ENCODE data around the gene KCNK7.
"Not testable (repeated sequence)": the region's sequence is repeated elsewhere in the genome, so short reads cannot be mapped to it uniquely, and the experiment has no call there.

Gene KCNK7

DNA sequence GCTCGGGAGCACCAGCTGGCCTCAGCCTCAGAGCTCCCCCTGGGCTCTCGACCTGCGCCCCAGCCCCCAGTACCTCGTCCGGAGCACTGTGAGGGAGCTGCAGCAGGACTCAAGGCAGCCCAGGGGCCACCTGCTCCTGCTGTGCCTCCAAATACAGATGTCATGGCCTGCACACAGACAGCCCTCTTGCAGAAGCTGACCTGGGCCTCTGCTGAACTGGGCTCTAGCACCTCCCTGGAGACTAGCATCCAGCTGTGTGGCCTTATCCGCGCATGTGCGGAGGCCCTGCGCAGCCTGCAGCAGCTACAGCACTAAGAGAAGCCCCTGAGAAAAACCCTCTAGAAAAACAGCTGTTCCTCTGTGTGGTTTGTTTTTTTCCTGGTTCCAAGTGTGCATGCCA, 24.2 kb downstream of the KCNK7 start:
- DNase-seq = no peak

GRCh38 chr11:65569973-65570918, 25.4 kb downstream of the KCNK7 start, which contains the start of gene ZNRD2:
Gene ZNRD2, plus strand, starts transcription at chr11:65570477. Its CDS starts 15 bp downstream, at chr11:65570492.
- peak; percentile 99 for DNase-seq

- no peak for DNase-seq
These were observed 26.2 kb downstream of the KCNK7 start for GRCh38 chr11:65569164-65569972.

- no peak for DNase-seq
These were observed 29.8 kb downstream of the KCNK7 start for GRCh38 chr11:65565624-65566453.

GRCh38 chr11:65564879-65565559, 30.6 kb downstream of the KCNK7 start:
- not testable (repeated sequence) for DNase-seq

GRCh38 chr11:65563601-65564000, 32.0 kb downstream of the KCNK7 start:
- no peak for DNase-seq

DNA sequence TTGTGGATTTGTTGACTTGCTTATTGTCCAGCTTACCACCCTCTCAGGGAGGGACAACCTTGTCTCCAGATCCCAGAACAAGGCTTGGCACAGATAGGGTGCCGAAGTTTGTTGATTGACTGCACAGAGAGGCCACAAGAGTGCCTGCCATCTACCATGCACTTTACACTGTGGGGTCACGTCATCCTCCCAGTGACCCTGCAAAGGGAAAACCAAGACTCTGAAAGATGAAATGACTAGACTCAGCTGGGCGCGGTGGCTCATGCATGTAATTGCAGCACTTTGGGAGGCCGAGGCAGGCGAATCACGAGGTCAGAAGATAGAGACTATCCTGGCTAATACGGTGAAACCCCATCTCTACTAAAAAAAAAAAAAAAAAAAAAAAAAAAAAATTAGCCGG, 32.8 kb downstream of the KCNK7 start:
- DNase-seq = no peak

DNA sequence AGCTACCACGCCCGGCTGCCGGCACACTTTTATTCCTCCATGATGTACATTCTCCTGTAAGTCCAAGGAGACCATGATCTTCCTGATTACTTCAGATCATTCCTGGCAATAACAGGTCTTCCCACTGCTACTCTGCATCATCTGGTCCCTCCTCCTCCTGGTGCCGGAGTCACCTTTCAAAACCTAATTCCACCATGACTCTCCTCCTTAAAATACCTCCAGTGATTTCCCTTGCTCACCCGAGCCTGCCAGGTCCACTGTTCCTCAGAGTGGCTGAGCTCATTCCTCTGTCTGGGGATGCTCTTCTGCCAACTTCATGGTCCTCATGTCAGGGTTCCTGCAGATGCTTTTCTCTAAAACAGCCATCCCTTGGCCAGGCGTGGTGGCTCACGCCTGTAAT, 33.6 kb downstream of the KCNK7 start:
- DNase-seq = no peak

GRCh38 chr11:65560555-65561418, 34.8 kb downstream of the KCNK7 start:
- no peak for DNase-seq

GRCh38 chr11:65559951-65560537, 35.6 kb downstream of the KCNK7 start:
- DNase-seq = peak; percentile 23

- no peak for DNase-seq
These were observed 36.1 kb downstream of the KCNK7 start for GRCh38 chr11:65559535-65559934.

- no peak for DNase-seq
These were observed 36.6 kb downstream of the KCNK7 start for GRCh38 chr11:65558930-65559509.

DNA sequence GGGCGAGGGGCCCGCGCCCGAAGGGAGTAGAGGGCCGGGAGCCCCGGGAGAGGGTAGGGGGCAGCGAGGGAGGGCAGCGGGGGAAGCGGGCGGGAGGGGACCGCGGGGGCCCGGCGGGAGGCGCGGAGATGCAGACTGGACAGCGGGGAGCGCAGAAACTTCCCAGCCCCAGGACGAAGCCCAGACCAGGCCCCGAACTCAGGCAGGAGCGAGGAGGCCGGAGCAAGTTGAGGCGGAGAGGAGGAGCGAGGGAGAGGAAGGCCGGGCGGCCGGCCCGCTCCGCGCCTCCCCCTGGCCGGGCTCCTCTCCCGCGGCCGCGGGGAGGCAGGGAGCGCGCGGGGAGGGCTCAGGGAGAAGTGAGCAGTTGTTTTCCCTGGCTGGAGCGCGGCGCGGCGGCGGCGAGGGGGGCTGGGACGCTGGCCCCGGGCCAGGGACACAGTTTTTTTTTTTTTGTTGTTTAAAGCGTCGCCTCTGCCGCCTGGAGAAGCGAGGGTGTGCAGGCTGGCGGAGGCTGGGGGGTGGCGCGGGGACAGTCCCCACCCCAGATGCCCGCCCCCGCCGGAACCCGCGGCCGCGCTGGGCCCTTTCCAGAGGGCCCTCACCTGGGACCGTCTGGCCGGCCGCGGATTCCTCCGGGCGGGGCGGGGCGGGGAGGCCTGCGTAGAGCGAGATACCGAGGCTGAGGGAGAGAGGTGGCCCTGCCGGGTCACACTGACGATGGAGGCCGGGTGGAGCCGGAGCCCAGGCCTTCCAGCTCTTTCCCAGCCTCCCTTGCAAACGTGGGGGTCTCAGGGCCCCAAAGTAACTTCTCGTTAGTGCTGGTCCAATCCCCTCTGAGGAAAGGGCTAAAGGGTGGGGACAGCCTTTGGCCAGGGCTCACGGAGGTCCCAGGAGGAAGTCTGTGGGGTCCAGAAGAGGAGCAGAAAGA, 37.3 kb downstream of the KCNK7 start, which contains the start of gene LTBP3:
TSS of gene LTBP3 (minus strand) at position 358 of the 928 bp plus-strand sequence. CDS start 400 bp downstream, outside the sequence.
- DNase-seq = peak; percentile 70

DNA sequence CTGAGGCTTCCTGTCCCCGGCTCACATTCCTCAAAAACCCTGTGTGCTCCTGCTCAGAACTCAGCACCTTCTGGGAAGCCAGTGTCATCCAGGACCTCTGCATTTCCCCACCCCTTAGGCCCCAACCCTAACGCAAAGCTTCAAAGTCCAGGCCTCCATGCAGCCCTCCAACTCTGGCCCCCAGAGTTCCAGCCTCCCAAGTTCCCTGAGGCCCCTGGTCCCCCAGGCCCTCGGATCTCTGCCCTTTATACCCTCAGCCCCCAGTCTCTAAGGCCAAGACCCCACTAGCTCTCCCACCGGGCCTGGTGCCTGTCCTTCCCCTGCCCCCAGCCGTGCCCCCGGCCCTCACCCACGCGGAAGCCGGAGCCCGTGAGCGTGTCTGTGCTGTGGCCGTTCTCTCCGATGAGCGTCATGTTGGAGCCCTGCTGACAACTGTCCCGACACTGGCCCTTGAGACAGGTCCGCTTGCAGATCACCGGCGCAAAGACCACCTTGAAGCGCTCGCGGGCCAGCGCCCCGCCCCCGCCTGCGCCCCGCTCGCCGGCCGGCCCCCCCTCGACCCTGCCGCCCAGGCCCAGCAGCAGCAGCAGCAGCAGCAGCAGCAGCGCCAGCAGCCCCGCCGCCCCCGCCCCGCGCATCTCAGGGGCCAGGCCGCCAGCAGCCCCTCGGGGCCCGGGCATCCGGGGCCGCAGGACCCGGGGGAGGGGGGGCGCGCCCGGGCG, 38.2 kb downstream of the KCNK7 start:
- no peak for DNase-seq

DNA sequence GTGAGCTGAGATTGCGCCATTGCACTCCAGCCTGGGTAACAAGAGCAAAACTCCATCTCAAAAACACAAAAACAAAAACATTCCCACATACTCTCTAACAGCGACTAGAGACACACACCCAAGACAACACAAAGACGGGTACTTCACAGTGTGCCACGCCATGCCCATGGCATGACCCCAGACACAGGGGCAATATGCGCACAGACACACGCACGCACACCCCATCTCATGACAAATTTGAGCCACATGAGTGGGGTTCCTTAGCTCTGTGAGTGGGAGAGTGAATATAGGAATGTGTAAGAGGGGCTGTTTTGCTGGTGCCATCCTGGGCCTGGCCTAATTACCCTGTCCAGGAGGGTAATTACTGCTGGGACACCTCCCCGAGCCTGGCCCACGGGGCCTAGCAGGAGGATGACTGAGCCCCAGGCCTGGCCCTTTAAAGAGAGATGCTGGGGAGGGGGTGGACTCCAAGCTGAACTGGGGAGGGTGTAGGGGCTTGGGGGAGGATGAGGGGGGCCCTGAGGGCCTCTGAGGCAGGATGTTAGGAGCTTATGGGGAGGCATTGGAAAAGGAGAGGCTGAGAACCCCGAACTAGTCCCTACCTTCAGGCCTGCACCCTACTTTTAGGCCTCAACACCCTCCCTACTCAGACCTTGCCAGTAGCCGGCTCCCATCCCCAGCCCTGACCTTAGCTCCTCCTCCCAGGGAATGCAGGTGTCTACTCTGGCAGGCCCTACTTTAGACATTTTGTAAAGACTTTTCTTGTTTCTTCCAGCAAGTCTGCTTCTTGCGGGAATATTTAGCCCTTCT, 38.9 kb downstream of the KCNK7 start:
- DNase-seq = no peak

GRCh38 chr11:65555693-65556231, 39.8 kb downstream of the KCNK7 start:
- peak; percentile 36 for DNase-seq

GRCh38 chr11:65554842-65555430, 40.7 kb downstream of the KCNK7 start:
- DNase-seq = no peak

Data from OCI-M1 (cell line).